Activated T-cell treated with anti-CD3 and anti-CD28 coated beads for 24 hours (primary cell): ENCODE measurements around the gene SPATA3.

Experiments
- DNase-seq: peaks from one replicate; pipeline ENCODE4 v3.0.0-alpha.2; 2020; ENCODE audit warnings: low read depth

Gene SPATA3

GRCh38 chr2:231050018-231050901, 54.3 kb downstream of the SPATA3 start:
- no peak for DNase-seq

GRCh38 chr2:231051116-231051515, 55.2 kb downstream of the SPATA3 start:
- no peak for DNase-seq

GRCh38 chr2:231052494-231053451, 56.9 kb downstream of the SPATA3 start:
- peak; percentile 78 for DNase-seq

GRCh38 chr2:231053846-231054245, 57.9 kb downstream of the SPATA3 start:
- no peak for DNase-seq

DNA sequence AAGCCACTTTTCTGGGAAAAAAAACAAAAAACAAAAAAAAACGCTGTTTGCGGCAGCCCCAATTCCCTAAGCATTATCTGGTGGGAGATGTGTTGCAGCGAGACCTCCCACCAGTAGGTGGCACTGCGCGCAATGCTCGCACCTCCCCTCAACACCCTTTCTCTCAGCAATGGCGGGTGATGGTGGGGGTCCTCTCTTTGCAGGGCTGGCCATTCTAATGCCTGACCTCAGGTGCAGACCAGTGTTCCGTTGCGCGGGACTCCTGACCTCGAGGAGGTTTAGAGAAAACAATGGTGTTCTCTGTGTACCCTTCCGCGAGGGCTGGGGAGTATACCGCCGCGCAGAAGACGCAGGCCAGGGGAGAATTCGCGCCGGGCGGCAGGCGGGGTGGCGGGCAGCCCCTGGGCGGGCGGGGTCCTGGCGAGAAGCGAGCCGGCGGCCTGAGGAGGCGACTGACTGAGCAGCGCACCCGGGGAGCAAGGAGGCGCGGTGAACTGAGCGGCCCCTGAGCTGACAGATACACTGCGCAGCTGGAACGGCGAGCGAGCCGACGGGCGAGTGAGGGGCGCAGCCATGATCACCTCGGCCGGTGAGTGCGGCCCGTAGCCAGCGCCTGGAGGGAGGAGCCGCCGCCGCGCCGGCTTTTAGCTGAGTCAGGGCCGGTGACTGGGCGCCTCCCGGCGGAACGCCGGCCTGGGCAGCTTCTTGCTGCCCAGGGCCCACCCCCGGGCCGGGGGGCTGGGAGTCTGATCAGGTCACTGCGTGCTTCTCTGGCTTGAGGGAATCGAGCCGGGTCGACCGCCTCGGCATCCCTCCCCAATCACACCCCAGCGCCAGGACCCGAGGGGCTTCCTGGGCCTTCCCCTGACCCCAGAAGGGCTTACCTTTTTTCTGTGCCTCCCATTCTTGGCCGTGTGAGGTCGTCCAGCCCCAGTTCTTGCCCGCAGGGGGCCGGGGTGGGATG, 60.8 kb downstream of the SPATA3 start, which contains the start of gene PSMD1:
Gene PSMD1, plus strand, starts transcription at position 415 of the 964 bp plus-strand sequence. Its CDS starts 159 bp downstream, at position 574.
- peak; percentile 92 for DNase-seq

DNA sequence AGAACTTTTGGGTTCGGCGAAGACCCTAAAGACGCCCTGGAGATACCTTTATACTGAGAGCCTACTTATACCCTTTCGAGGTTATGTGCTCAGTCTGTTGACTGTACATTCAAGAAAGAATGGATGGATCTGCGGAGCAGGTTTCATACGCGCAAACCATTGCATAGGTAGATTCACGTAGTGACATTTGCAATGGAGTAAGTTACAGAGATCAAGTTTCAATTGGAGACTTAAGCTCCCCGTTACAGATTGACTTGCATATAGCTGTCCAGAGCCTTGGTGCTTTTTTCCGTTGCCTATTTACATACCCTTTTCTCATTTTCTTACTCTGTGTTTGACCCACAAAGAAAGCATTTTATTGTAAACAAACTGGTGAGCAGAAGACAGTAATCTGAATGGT, 61.7 kb downstream of the SPATA3 start:
- DNase-seq, result no peak
